ENCODE measurements around the gene ERBB4.

The ERBB4 gene

DNA sequence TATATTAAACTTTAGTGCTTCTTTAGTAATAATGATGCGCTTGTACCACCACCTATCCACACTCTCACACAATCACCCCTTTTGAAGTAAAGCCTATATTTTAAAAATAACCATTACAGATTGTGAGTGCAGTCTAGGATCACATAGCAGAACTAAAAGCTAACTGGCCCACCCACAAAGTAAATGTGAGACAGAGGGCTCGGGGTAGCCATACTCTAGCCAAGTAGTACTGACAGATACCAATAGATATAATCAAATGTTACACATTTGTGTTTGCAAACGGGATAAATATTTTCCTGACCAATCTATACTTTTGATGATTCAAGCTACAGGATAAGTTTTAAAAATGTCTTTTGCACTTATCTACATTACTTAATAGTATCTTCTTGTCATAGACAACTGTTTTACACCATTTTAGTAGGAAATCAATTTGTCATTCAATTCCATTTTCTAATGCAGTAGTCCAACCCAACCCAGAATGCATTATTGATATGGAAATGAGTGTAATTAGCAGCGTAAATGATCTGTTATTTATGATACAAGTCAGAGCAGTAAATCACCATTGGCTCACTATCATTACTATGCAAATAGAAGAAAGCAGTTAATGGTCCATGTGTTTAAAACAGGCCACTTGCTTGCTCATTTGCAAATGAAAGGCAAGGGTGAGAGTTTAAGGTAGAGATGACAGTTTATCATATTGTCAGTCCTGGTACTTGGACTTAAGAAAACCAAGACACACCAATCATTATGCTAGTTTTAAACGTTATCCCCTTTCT is 111.8 kb downstream of the ERBB4 start:
- no peak for DNase-seq

GRCh38 chr2:212424082-212424481 is 114.5 kb downstream of the ERBB4 start:
- no peak for DNase-seq

GRCh38 chr2:212423089-212423488 is 115.5 kb downstream of the ERBB4 start:
- DNase-seq = no peak

DNA sequence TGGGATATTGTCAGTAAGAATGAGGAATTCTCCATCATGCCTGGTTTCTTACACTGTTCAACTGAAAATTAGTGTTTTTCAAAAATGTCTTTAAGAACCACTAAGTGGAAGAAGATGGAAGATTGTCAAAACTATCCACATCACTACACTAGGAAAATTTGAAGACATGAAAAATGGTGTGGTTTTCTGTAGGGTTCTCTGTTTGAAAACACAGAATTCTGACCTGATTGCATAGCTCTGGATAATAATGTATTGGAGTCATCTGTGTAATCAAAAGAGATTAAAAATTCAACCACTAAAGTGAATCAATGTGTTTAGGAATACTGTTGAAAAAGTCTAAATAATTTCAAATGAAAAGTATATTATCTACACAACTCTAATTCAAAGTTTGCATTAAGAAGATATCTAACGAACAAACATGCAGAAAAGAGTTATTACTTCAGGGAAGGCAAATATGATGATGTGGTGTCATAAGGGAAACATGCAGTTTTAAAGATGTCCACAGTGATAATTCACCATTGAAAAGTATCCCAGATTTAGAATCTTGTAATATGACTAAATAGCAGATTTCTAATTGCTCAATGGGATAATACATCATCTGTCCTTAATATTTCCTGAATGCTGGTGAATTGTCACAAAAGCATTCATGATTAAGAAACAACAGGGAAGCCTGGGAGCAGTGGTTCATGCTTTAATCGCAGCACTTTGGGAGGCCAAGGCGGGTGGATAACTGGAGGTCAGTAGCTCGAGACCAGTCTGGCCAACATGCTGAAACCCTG is 116.9 kb downstream of the ERBB4 start:
- no peak for DNase-seq

DNA sequence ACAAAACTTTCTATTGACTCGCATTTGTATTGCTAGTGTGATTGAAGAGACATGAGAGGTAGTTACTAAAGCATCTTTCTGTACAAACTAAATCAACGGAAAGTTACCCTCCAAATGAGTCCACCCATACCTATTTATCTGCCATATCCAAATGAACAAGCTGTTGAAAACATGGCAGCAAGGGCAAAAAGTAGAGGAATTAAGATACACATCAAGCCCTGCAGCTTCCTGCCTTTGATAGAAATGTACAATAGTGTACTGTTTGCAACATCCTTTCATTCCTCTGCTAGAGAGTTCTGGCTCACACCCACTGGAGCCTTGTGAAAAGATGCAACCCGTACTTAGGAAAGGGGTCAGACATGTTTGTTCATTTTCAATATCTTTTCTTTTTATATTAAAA is 122.5 kb downstream of the ERBB4 start:
- no peak for DNase-seq

- no peak for DNase-seq
Measured at GRCh38 chr2:212414767-212415211, 123.8 kb downstream of the ERBB4 start.

DNA sequence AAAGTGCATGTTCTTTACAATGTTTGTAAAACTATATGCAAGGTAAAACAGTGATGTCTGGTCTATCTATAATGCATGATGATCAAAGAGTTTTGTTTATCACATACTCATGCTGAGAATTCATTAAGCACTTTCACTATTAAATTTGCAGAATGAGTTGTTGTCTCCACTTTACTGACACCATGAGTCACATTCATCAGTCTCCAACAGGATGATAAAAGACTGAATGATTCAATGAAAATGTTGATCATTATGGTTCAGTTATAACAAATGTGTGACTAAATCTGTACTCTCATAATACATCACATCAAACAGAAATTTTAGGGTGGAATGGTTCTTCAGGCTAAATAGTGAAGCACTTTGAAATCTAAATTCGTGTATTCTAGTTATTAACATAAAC is 129.0 kb downstream of the ERBB4 start:
- DNase-seq = no peak

DNA sequence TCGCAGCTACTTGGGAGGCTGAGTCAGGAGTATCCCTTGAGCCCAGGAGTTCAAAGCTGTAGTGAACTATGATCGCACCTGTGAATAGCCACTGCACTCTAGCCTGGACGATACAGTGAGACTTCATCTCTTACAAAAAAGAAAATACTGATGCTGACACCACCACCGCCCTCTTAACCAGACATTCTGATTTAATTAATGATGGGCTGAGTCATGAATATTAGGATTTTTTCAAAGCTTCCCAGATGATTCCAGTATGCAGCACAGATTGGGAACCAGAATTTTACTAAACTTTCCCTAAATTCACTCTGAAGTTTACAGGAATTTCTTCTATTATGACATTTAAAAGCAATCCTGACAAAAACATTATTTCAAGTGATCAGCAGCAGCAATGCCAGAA is 130.1 kb downstream of the ERBB4 start:
- no peak for DNase-seq

- DNase-seq = no peak
Measured at GRCh38 chr2:212406716-212407115, 131.9 kb downstream of the ERBB4 start.

- no peak for DNase-seq
Measured at GRCh38 chr2:212402316-212402715, 136.3 kb downstream of the ERBB4 start.

GRCh38 chr2:212398316-212398715 is 140.3 kb downstream of the ERBB4 start:
- DNase-seq = no peak

- no peak for DNase-seq
Measured at GRCh38 chr2:212392544-212392943, 146.1 kb downstream of the ERBB4 start.

GRCh38 chr2:212392043-212392442 is 146.6 kb downstream of the ERBB4 start:
- no peak for DNase-seq

- no peak for DNase-seq
Measured at GRCh38 chr2:212387146-212387545, 151.5 kb downstream of the ERBB4 start.

GRCh38 chr2:212385241-212385640 is 153.4 kb downstream of the ERBB4 start:
- no peak for DNase-seq

DNA sequence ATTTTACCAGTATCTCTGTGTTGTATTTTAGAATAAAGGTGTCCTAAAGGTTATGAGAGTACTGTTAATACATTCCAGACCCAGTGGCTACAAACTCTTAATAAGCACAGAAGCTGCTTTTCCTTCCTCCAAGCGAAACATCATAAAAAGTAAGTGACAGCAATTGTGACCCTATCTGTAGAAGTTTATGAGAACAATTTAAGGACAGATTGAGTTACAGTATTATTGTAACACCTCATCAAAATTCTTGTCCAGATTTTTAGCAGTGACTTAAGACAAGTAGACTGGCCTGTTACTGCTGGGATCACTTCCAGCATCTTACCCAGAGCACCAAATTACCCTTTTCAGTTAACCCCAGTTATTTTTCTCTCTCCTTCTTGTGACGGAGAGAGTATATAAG is 154.6 kb downstream of the ERBB4 start:
- DNase-seq = no peak

DNA sequence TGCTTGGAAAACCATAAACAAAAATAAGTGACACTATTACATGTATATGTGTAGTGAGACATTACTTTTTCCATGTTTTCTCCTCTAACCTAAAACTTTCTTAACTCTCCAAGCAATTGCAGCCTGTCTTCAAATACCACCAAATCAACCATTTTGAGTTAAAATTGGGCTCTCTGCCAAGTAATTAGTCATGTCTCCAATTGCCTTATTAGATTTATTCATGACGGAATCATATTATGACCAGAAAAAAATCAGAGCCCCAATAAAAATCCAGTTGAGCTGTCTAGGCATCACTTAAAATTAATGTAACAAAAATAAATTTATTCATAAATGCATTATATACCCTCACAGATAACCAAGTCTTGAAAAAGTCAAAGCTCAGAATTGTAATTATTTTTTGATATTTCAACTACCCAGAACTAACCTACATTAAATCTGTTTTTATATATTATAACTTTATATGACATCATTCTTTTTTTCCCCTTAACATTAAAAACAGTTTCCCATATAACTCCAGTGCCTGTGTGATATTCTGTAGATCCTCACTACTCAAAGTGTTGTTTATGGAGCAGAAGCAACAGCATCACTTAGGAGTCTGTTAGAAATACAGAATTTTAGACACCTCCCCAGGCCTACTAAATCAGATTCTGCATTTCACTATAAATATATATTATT is 157.0 kb downstream of the ERBB4 start:
- no peak for DNase-seq

- DNase-seq = no peak
Measured at GRCh38 chr2:212379103-212379502, 159.5 kb downstream of the ERBB4 start.

DNA sequence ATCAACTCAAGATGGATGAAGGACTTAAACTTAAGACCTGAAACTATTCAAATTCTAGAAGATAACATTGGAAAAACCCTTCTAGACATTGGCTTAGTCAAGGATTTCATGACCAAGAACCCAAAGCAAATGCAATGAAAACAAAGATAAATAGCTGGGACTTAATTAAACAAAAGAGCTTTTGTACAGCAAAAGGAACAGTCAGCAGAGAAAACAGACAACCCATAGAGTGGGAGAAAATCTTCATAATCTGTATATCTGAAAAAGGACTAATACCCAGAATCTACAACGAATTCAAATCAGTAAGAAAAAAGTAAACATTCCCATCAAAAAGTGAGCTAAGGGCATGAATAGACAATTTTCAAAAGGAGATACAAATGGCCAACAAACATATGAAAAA is 171.2 kb downstream of the ERBB4 start:
- DNase-seq = no peak

DNA sequence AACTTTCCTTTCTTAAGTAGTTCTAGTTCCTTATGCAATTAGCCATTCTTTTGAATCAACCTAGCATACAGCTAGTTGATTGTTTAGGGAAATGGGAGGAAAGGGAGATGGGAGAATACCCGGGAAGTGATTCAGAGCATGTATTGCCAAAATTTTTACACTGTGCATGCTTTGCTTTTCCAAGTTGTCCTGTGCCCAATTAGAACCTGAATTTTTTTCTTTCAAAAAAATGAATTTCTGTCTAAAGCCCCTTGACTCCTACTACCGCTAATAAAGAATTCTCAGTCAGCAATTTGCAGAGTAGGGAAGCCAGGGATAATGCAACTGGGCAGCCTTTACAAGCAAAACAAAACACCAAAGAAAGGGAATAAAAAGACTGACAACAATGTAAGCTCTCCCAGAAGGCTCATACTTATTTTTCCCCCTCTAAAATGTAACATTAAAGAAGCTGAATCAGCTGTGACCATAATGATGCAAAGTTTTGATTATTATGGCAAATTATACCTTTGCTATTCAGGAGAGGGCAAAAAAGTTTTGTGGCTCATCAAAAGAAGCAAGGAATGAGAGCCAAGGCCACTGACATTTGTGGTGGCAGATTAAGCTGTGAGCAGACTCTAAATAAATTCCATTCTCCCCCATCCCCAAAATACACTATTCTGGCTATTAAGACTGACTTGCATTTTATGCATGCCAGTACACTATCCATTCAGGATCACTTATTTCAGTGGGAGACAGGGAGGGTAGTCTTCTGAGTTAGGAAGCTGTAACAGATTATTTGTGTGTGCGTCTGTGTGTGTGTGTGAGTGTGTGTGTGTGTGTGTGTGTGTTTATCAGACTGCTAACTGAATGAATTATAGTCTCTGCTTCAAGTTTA is 174.3 kb downstream of the ERBB4 start:
- no peak for DNase-seq

- no peak for DNase-seq
Measured at GRCh38 chr2:212361174-212361756, 177.3 kb downstream of the ERBB4 start.

GRCh38 chr2:212360068-212360460 is 178.5 kb downstream of the ERBB4 start:
- no peak for DNase-seq

Data from right forelimb (tissue), 1 donor.